Pancreas (tissue), 10 donors: Measurements from ENCODE around the gene LYRM2. TPM values are rescaled to one million over a fixed set of nuclear protein-coding genes. Genes with fewer than 3 reads are reported as not detected.

Experiments
- ATAC-seq, 4 donors: fragments of 200-7000 bp; cut with Tn5 transposase; one replicate each; pipeline versions ENCODE4 v1.8.0 to v1.9.1; 2020; ENCODE audit warnings: mild to moderate bottlenecking in 4 of 4, moderate library complexity in 4 of 4
- DNase-seq, 6 donors: peaks; one replicate each; pipeline ENCODE4 v3.0.0-alpha.2; 2020
- FAIRE-seq: peaks from 2 replicates; lab custom pipeline; 2012; peaks lifted over from hg19 to GRCh38; lab: Jason Lieb, UNC
- H3K27ac ChIP-seq, 4 donors: fragments of 200-600 bp; sonication (generic); 1 replicate in 3 of 4; 2 replicates in 1 of 4; pipeline versions ENCODE4 v1.5.0 to v1.8.0; 2020
- H3K27me3 ChIP-seq, 4 donors: fragments of 200-600 bp; one replicate each; pipeline ENCODE4 v1.8.0; 2021
- H3K36me3 ChIP-seq, 3 donors: fragments of 200-600 bp; sonication (generic) in 1 of 3; one replicate each; pipeline versions ENCODE4 v1.5.0 to v1.8.0; 2020 to 2021
- H3K4me1 ChIP-seq, 3 donors: fragments of 200-600 bp; one replicate each; pipeline ENCODE4 v1.8.0; 2021
- H3K4me3 ChIP-seq, 4 donors: fragments of 200-600 bp; sonication (generic) in 2 of 4; one replicate each; pipeline versions ENCODE4 v1.5.0 to v1.8.0; 2020 to 2021
- H3K9me3 ChIP-seq, 4 donors: fragments of 200-600 bp; one replicate each; pipeline ENCODE4 v1.8.0; 2021
- WGBS, 2 donors: extraction: QIAGEN DNeasy Blood & Tissue Kit; methylation state at CpG; one replicate each; pipeline ENCODE4 v1.1.7; 2013; 5-methylcytosine and 5-hydroxymethylcytosine counted together
- intact Hi-C, 3 donors: fragments of 100-400 bp; cut with DNase I; formaldehyde crosslinking; loops; one replicate each; pipeline versions ENCODE4 v1.11.1 to v1.14.2; 2022
- polyA plus RNA-seq, 2 donors: library from polyadenylated mRNA; stranded (reverse); fragments of 200-250 nt; gene quantifications; one replicate each; pipeline ENCODE4 v1.2.3, GENCODE V29; 2013
- total RNA-seq, 6 donors: library from RNA; stranded (reverse); fragmentation: NEBNext Ultra II Directional in 4 of 6; extraction: Animal tissue kit (Norgen Biotek cat#: 25700) in 4 of 6; gene quantifications; one replicate each; pipeline versions ENCODE4 v1.2.1 to v1.2.4, GENCODE V29; 2021 to 2023
- TF ChIP-seq, protein P1 (sequence below), 4 donors: fragments of 200-600 bp; sonication (generic) in 3 of 4; IDR thresholded peaks; one replicate each; pipeline versions ENCODE4 v1.5.0 to v1.8.0; 2021; ENCODE audit warnings: antibody characterized with exemption in 4 of 4
- donor health status: healthy with polysubstance abuse.
- donor health status: DM: no; HTN: no; CAD: no; lungs with moderate emphysema.
- donor health status: DM: no; HTN: no; CAD: no.
- donor health status: control.
- donor health status: control.
- donor health status: Bipolar disorder and iron deficiency.
- donor health status: DM: yes; HTN: yes; CAD: no.
- donor health status: DM: no; HTN: no; CAD: no.
- donor health status: DM: no; HTN: no; CAD: no.
- donor health status: DM: yes; HTN: yes; CAD: no.

Gene LYRM2
- total and polyA plus RNA-seq, 8 donors, result 6.5 to 17.6 (median 15.7) TPM

GRCh38 chr6:89518352-89519055 is 120.0 kb downstream of the LYRM2 start:
- ATAC-seq, result no peak
- 95 to 98% methylated on average over 4 of the region's 4 CpGs for WGBS, 2 donors
- Histone ChIP-seq H3K27me3 (no peaks in the 10 kb centered on the region), H3K4me1 (no peaks in the 10 kb centered on the region), H3K36me3 (no peaks in the 10 kb centered on the region), H3K4me3 (no peak overlapping the region), H3K27ac (no peak overlapping the region), H3K9me3 (no peaks in the 10 kb centered on the region)
- TF ChIP-seq, protein P1, sequence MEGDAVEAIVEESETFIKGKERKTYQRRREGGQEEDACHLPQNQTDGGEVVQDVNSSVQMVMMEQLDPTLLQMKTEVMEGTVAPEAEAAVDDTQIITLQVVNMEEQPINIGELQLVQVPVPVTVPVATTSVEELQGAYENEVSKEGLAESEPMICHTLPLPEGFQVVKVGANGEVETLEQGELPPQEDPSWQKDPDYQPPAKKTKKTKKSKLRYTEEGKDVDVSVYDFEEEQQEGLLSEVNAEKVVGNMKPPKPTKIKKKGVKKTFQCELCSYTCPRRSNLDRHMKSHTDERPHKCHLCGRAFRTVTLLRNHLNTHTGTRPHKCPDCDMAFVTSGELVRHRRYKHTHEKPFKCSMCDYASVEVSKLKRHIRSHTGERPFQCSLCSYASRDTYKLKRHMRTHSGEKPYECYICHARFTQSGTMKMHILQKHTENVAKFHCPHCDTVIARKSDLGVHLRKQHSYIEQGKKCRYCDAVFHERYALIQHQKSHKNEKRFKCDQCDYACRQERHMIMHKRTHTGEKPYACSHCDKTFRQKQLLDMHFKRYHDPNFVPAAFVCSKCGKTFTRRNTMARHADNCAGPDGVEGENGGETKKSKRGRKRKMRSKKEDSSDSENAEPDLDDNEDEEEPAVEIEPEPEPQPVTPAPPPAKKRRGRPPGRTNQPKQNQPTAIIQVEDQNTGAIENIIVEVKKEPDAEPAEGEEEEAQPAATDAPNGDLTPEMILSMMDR (IDR thresholded peaks at IDR 0.05), result no peak
- FAIRE-seq, result no peak
- no peak for DNase-seq
- intact Hi-C loops, result no loop called here

Other genes starting within 250 kb of the LYRM2 start
- 10 to 100 TPM in 4 of 6 donors, 1 to 10 TPM in 2; 7.6 to 15.4 (median 12.1) TPM for gene RRAGD, start 226.5 kb downstream of the LYRM2 start, total RNA-seq
- 1 to 10 TPM; 2.8 to 6.2 TPM for gene RRAGD, start 226.5 kb downstream of the LYRM2 start, polyA plus RNA-seq
- 10 to 100 TPM in 2 of 6 donors, 1 to 10 TPM in 4; 6.3 to 14.0 (median 9.6) TPM for gene ANKRD6, start 205.6 kb downstream of the LYRM2 start, total RNA-seq
- 10 to 100 TPM in 1 of 2 donors, 1 to 10 TPM in 1; 7.8 to 14.7 TPM for gene ANKRD6, start 205.6 kb downstream of the LYRM2 start, polyA plus RNA-seq
- gene MDN1, start 181.0 kb upstream of the LYRM2 start, total RNA-seq, result 10 to 100 TPM; 15.6 to 20.2 (median 17.0) TPM
- gene MDN1, start 181.0 kb upstream of the LYRM2 start, polyA plus RNA-seq, result 10 to 100 TPM; 23.1 to 27.5 TPM
- gene CASP8AP2, start 191.1 kb upstream of the LYRM2 start, total RNA-seq, result 1 to 10 TPM; 4.2 to 9.3 (median 6.0) TPM
- gene CASP8AP2, start 191.1 kb upstream of the LYRM2 start, polyA plus RNA-seq, result 1 to 10 TPM; 3.0 to 3.5 TPM